Measurements from ENCODE around the gene PMM2. TPM values are rescaled to one million over a fixed set of nuclear protein-coding genes. Genes with fewer than 3 reads are reported as not detected.
"Not testable (repeated sequence)": the region's sequence is repeated elsewhere in the genome, so short reads cannot be mapped to it uniquely, and the experiment has no call there.

PMM2 gene
- total RNA-seq: 10 to 100 TPM; 15.4 to 29.0 (median 20.3) TPM

DNA sequence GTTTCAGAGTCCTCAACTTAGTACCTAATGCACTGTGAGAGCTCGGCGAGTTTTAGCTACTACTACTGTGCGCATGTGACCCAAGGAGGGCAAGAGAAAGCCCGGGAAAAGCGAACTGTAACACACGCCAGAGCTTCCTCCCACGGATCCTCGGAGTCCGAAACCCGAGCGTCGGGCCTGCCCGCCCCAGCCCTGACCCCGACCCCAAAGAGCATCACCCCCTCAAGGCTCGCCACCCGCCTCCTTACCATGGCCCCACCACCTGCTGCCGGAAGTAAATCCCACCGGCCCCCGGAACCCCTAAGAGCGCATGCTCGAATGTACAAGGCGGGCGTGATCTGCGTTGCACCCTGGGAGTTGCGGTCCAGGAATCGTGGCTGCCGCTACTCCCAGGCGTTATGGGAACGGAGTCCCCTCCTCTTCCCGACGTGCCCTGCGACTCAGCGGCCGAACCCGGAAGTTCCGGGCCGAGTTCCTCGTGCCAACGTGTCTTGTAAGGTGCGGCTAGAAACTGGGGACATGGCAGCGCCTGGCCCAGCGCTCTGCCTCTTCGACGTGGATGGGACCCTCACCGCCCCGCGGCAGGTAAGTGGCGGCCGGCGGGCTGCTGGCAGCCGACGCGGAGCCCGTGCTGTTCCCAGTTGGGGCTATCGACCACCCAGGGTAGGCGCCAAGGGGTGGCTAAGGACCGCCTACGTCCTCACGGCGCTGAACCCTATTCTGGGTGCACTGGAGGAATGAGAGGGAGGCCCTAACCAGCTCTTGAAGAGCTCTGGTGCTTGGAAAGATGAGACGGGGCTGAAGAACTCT is at the start of gene PMM2, which contains the start of gene TMEM186:
Gene PMM2, plus strand, starts transcription at position 476 of the 810 bp plus-strand sequence. Its CDS starts 44 bp downstream, at position 520.
Gene TMEM186, minus strand, starts transcription at position 276 of the 810 bp plus-strand sequence. Its CDS starts 25 bp downstream, at position 251.
- ATAC-seq: peak; percentile 98
- H3K27ac ChIP-seq: peak within 1 kb of the TSS; percentile 47 to 86 (median 81)
- peaks cover 0 to 57% (median 29%) of the 10 kb centered on the region in 3 donors for H3K4me1 ChIP-seq
- TF ChIP-seq POLR2AphosphoS5 (IDR thresholded peaks at IDR 0.05) (peak; percentile 90), EP300 (IDR thresholded peaks at IDR 0.05) (no peak), POLR2A (IDR thresholded peaks at IDR 0.05) (peak; percentile 37 to 40)
- TF ChIP-seq, protein P1, sequence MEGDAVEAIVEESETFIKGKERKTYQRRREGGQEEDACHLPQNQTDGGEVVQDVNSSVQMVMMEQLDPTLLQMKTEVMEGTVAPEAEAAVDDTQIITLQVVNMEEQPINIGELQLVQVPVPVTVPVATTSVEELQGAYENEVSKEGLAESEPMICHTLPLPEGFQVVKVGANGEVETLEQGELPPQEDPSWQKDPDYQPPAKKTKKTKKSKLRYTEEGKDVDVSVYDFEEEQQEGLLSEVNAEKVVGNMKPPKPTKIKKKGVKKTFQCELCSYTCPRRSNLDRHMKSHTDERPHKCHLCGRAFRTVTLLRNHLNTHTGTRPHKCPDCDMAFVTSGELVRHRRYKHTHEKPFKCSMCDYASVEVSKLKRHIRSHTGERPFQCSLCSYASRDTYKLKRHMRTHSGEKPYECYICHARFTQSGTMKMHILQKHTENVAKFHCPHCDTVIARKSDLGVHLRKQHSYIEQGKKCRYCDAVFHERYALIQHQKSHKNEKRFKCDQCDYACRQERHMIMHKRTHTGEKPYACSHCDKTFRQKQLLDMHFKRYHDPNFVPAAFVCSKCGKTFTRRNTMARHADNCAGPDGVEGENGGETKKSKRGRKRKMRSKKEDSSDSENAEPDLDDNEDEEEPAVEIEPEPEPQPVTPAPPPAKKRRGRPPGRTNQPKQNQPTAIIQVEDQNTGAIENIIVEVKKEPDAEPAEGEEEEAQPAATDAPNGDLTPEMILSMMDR (IDR thresholded peaks at IDR 0.05): peak in 1 of 4 experiments; percentile 26
- H3K36me3 ChIP-seq: peaks cover 0 to 39% of the 10 kb centered on the region in 2 donors
- no peaks in the 10 kb centered on the region for H3K9me3 ChIP-seq
- H3K27me3 ChIP-seq: no peaks in the 10 kb centered on the region
- 0% methylated on average over 2 to 12 of the region's 61 CpGs for WGBS, 2 donors (ENCODE audit: low coverage in 1 of 2)
- H3K4me3 ChIP-seq: peak within 1 kb of the TSS; percentile 75 to 89

DNA sequence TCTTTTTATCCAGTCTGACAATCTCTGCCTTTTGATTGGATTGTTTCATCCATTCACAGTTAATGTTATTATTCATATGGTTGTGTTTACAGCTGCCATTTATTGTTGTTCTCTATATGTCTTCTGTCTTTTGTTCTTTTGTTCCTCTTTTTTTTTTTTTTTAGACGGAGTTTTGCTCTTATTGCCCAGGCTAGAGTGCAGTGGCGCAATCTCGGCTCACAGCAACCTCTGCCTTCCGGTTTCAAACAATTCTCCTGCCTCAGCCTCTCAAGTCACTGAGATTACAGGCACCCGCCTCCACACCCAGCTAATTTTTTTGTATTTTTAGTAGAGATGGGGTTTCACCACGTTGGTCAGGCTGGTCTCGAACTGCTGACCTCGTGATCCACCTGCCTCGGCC is 48.7 kb upstream of the PMM2 start:
- not testable (repeated sequence) for H3K4me3 ChIP-seq, H3K9me3 ChIP-seq, H3K27me3 ChIP-seq, ATAC-seq, H3K27ac ChIP-seq
- Histone ChIP-seq H3K36me3 (peaks cover 0 to 40% of the 10 kb centered on the region in 2 donors), H3K4me1 (peaks cover 0 to 12% (median 4%) of the 10 kb centered on the region in 3 donors)
- 84 to 90% methylated on average over 4 to 8 of the region's 9 CpGs for WGBS, 2 donors (ENCODE audit: low coverage in 1 of 2)

DNA sequence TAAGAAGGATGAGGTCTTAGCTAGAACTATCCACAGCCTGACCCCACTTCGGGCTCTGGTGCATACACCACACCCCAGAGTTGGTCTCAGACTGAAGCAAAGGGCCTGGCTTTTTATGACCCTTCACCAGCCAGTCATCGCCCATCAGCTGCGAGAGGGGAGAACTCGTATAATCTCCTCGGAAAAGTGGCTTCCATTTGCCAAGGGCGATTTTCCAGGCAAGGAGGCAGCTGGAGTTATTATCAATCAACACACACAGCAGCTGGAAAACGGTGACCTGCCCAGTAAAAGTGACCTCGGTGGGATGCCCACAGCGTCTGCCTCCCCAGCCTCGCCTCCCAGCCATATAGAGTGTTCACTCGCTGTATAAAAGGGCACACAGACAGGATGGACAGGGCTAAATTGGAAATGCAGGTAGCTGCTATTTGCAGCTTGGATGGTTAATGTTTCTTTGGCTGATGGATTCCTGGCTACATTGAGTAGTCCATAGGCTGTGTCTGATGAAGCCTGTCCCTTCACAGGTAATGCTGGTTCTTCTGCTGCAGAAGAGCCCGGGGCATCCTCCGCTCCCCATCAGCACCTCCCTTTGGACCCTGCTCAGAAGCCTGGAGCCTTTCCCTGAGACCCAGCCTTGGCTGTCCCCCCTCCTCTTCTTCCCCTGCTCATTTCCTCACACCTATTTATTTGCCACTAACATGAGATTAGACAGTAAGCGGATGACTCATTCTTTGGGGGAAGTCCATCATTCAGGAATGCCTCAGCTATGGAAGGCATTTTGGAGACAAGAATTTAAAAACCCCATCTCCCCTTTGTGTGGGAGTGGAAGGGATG is 45.9 kb upstream of the PMM2 start:
- no peak overlapping the region for H3K4me3 ChIP-seq
- H3K9me3 ChIP-seq: no peaks in the 10 kb centered on the region
- WGBS, 2 donors (ENCODE audit: low coverage in 1 of 2): 28 to 67% methylated on average over 1 to 9 of the region's 14 CpGs
- no peak overlapping the region for H3K27ac ChIP-seq
- H3K4me1 ChIP-seq: peaks cover 0 to 12% (median 4%) of the 10 kb centered on the region in 3 donors
- peaks cover 0 to 36% of the 10 kb centered on the region in 2 donors for H3K36me3 ChIP-seq
- ATAC-seq: peak; percentile 43
- TF ChIP-seq, protein P1 (IDR thresholded peaks at IDR 0.05): no peak
- peak; percentile 21 for TF ChIP-seq POLR2AphosphoS5 (IDR thresholded peaks at IDR 0.05)
- H3K27me3 ChIP-seq: no peaks in the 10 kb centered on the region

GRCh38 chr16:8752706-8753105 is 44.9 kb upstream of the PMM2 start:
- 29 to 43% methylated on average over 2 of the region's 2 CpGs for WGBS, 2 donors (ENCODE audit: low coverage in 1 of 2)
- H3K4me1 ChIP-seq: peaks cover 0 to 12% (median 4%) of the 10 kb centered on the region in 3 donors
- no peaks in the 10 kb centered on the region for H3K27me3 ChIP-seq
- no peak overlapping the region for H3K27ac ChIP-seq
- no peak overlapping the region for H3K4me3 ChIP-seq
- TF ChIP-seq, protein P1 (IDR thresholded peaks at IDR 0.05): no peak
- TF ChIP-seq POLR2AphosphoS5 (IDR thresholded peaks at IDR 0.05): no peak
- no peak for TF ChIP-seq POLR2A (IDR thresholded peaks at IDR 0.05)
- no peak for TF ChIP-seq EP300 (IDR thresholded peaks at IDR 0.05)
- peaks cover 0 to 42% of the 10 kb centered on the region in 2 donors for H3K36me3 ChIP-seq
- no peaks in the 10 kb centered on the region for H3K9me3 ChIP-seq
- no peak for ATAC-seq

GRCh38 chr16:8753416-8754054 is 44.1 kb upstream of the PMM2 start:
- 80% methylated on average over 6 of the region's 9 CpGs; no CpG with 5 or more reads in 1 of the 2 donors for WGBS, 2 donors (ENCODE audit: low coverage in 1 of 2)

More at GRCh38 chr16:8753416-8754054, 44.1 kb upstream of the PMM2 start:
- Histone ChIP-seq H3K27ac (no peak overlapping the region), H3K27me3 (no peaks in the 10 kb centered on the region), H3K36me3 (peaks cover 0 to 50% of the 10 kb centered on the region in 2 donors), H3K4me3 (no peak overlapping the region), H3K4me1 (peaks cover 0 to 12% (median 4%) of the 10 kb centered on the region in 3 donors), H3K9me3 (no peaks in the 10 kb centered on the region)
- ATAC-seq: no peak
- no peak for TF ChIP-seq POLR2AphosphoS5 (IDR thresholded peaks at IDR 0.05)
- TF ChIP-seq EP300 (IDR thresholded peaks at IDR 0.05): no peak
- no peak for TF ChIP-seq POLR2A (IDR thresholded peaks at IDR 0.05)
- TF ChIP-seq, protein P1 (IDR thresholded peaks at IDR 0.05): no peak

All from gastroesophageal sphincter (tissue), 4 donors.